ENCODE results near the gene ZNF226. TPM values are rescaled to one million over a fixed set of nuclear protein-coding genes. Genes with fewer than 3 reads are reported as not detected.
"Not testable (repeated sequence)": the region's sequence is repeated elsewhere in the genome, so short reads cannot be mapped to it uniquely, and the experiment has no call there.

ZNF226 gene
- total RNA-seq, result 53.0 TPM

- peak; percentile 95 for DNase-seq
These were observed at the start of gene ZNF226 for GRCh38 chr19:44164673-44165512. Gene ZNF226 (plus strand): TSS chr19:44165100. CDS start chr19:44170081, 4,981 bp downstream.

DNA sequence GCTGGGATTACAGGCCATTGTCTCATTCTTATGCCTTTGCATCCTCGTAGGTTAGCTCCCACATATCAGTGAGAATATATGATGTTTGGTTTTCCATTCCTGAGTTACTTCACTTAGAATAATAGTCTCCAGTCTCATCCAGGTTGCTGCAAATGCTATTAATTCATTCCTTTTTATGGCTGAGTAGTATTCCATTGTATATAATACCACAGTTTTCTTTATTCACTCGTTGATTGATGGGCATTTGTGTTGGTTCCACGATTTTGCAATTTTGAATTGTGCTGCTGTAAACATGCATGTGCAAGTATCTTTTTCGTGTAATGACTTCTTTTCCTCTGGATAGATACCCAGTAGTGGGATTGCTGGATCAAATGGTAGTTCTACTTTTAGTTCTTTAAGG lies 43.7 kb upstream of the ZNF226 start:
- DNase-seq, result not testable (repeated sequence)

- no peak for DNase-seq
These were observed 32.9 kb upstream of the ZNF226 start for GRCh38 chr19:44131955-44132354.

GRCh38 chr19:44141191-44142058 lies 23.5 kb upstream of the ZNF226 start, which contains the start of gene ZNF234:
Gene ZNF234 (plus strand): TSS chr19:44141554. CDS start chr19:44144633, 3,079 bp downstream.
- peak; percentile 85 for DNase-seq

- DNase-seq, result peak; percentile 6
These were observed 22.9 kb upstream of the ZNF226 start for GRCh38 chr19:44142059-44142433.

DNA sequence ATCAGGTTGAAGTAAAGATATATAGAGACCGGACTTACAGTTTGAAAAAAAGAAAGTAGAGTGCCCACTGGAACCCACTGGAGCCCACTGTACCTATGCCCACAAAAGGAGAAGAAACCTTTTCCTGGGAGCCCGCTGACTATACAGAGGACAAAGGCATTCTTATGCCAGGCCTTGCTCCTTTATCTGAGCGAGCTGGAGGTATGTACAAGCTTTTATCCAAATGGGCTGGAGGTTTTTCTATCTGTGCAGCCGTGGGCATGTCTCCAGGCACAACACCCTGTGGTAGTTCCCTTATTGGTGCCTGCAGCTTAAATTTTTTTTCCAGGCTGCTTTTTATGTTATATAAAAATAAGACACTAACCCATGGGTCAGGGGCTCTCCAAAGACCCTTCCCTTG lies 15.1 kb upstream of the ZNF226 start:
- no peak for DNase-seq

GRCh38 chr19:44151491-44151890 lies 13.4 kb upstream of the ZNF226 start:
- DNase-seq, result no peak

DNA sequence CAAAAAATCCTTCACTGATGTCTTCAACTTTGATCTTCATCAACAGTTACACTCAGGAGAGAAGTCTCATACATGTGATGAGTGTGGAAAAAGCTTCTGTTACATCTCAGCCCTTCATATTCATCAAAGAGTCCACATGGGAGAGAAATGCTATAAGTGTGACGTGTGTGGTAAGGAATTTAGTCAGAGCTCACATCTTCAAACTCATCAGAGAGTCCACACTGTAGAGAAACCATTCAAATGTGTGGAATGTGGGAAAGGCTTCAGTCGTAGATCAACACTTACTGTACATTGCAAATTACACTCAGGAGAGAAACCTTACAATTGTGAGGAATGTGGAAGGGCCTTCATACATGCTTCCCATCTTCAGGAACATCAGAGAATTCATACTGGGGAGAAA lies 8.4 kb upstream of the ZNF226 start:
- DNase-seq, result no peak

- DNase-seq, result no peak
These were observed 1.1 kb upstream of the ZNF226 start for GRCh38 chr19:44163789-44164188.

DNA sequence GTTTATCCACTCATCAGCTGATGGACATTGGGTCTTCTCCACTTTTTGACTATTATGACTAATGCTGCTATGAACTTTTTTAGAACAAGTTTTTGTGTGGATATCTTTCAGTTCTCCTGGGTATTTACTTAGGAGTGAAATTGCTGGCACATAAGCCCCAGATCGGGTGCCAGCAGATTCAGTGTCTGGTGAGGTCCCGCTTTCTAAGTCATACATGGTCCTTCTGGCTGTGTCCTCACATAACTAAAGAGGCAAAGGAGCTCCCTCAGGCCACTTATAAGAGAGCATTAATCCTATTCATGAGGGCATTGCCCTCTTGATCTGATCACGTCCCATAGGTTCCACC lies 600 bp upstream of the ZNF226 start:
- no peak for DNase-seq

DNA sequence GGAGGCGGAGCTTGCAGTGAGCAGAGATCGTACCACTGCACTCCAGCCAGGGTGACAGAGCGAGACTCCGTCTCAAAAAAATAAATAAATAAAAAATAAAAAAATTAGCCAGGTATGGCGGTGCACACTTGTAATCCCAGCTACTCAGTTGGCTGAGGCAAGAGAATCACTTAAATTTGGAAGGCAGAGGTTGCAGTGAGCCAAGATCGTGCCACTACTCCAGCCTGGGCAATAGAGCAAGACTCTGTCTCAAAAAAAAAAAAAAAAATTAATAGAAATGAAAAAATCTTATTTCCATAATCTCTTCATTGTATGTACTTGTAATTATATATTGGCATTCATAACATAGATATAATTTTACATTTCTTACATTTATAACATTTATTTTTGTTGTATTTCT lies 5.8 kb downstream of the ZNF226 start:
- DNase-seq, result not testable (repeated sequence)

- DNase-seq, result no peak
These were observed 11.7 kb downstream of the ZNF226 start for GRCh38 chr19:44176590-44176989.

DNA sequence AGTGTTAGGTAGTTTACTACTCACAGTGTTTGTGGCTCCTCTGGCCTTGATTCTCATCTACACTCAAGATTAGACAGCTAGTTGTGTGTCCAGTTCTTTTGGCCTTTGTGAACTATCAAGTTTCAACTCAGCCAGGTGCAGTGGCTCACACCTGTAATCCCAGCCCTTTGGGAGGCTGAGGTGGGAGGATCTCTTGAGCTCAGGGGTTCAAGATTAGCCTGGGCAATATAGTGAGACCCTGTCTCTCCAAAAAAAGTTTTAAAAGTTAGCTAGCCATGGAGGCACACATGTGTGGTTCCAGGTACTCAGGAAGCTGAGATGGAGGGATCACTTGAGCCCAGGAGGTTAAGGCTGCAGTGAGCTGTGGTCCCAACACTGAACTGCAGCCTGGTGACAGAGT lies 16.1 kb downstream of the ZNF226 start:
- DNase-seq, result no peak

DNA sequence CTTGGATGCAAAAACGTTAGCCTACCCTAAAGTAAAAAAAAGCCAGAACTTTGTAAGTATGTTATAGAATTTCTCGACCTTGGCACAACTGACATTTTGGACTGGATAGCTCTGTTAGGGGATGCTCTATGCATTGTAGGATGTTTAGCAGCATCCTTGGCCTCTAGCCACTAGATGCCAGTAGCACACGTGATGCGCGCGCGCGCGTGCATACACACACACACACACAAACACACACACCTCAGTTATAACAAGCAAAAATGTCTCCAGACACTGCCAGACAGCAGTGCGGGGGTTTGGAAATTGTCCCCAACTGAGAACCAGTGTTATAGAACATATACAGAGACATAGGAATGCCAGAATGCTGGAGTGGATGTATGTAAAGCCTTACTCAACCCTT lies 17.2 kb downstream of the ZNF226 start:
- no peak for DNase-seq

- no peak for DNase-seq
These were observed 25.1 kb downstream of the ZNF226 start for GRCh38 chr19:44190020-44190419.

- no peak for DNase-seq
These were observed 27.2 kb downstream of the ZNF226 start for GRCh38 chr19:44192127-44192526.

DNA sequence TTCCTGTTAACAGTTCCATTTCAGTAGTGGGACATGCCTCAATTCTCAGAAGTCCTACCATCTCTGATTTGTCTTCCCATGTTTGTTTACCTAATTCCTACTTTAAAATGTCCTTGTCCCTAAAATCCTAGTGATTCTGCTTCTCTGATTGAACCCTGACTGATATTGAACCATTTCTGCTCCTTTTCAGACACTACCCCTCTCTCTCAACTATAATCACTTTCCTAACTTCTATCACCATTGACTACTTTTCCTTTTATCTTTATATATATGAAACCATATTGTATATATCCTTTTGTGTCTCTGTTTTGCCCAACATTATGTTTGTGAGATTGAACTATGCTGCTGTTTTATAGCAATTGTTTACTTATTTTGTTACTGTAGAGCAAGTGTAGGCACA lies 31.9 kb downstream of the ZNF226 start:
- no peak for DNase-seq

DNA sequence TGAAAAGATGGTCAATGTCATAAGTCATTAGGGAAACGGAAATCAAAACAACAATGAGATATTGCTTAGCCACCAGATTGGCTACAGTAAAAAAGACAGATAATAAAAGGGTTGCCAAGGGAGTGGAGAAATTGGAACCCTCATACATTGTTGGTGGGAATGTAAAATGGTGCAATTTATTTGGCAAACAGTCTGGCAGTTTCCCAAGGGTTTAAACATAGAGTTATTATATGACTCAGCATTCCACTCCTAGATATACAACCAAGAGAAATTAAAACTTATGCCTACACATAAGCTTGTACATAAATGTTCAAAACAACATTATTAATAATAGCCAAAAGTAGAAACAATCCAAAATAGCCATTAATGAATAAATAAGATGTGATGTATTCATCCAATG lies 37.6 kb downstream of the ZNF226 start:
- no peak for DNase-seq

DNA sequence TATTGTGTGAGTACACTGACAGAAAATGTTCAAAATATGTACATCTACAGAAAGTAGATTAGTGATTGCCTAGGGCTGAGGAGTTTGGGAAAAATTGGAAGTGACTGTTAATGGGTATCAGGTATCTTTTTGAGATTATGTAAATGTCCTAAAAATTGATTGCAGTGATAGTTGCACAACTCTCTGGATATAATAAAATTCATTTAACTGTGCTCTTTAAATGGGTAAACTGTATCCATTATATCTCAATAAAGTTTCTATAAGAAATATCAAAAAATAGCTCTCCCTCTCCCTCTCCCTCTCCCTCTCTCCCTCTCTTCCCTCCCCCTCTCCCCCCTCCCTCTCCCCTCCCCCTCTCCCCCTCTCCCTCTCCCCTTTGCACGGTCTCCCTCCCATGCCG lies 38.1 kb downstream of the ZNF226 start:
- DNase-seq, result no peak

DNA sequence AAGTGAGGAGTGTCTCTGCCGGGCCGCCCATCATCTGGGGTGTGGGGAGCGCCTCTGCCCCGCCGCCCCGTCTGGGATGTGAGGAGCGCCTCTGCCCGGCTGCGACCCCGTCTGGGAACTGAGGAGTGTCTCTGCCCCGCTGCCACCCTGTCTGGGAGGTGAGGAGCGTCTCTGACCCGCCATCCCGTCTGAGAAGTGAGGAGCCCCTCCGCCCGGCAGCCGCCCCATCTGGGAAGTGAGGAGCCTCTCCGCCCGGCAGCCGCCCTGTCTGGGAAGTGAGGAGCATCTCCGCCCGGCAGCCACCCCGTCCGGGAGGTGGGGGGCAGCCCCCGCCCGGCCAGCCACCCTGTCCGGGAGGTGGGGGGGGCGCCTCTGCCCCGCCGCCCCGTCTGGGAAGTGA lies 39.0 kb downstream of the ZNF226 start:
- not testable (repeated sequence) for DNase-seq

DNA sequence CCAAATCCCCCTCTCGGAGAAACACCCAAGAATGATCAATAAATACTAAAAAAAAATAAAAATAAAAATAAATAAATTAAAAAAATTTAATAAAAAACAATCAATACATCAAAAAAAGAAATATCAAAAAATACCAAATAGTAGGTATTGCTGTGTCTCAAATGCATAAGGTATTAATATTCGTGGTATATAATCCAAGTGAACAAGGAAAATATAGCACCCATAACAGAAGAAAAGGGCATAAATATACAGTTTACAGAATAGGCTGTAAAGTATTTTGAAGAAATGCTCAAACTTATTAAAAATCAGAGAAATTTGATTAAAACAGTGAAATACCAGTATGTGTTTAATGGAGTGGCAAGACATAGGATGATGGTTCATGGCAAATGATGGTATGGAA lies 39.9 kb downstream of the ZNF226 start:
- no peak for DNase-seq

DNA sequence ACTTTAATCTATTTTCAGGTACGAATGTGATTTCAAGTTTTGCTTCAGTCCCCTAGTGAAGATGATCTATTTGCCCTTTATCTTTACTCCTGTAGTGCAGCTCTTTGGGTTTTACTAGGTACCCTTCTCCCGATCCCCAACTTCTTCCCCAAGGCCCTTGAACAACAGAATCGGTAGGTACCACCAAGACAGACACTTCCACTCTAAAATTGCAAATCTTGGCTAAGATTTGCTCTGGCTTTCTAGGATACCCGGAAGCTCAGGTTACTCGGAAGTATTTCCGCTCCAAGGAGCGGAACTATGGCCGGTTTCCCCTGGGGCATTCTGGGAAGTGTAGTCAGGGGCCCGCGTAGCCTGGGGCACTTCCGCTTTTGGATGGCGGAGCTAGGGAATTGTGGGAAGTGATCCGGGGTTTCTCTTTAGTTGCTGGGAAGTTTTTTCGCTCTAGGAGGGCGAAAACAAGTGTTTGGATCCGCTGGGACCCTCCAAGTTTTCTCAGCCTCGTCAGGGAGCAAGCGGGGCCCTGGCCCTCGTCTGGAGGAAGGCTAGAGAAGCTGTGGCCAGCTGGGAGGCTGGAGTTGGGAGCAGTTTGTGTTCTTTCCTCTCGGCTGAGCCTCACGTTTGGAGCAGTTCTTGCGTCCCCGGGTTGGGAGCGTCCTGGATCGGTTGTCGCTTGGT lies 42.4 kb downstream of the ZNF226 start:
- peak; percentile 84 for DNase-seq

Measured in occipital lobe (tissue), 2 donors.